WI38 (cell line): ENCODE measurements around the gene ALMS1.
"Not testable (repeated sequence)": the region's sequence is repeated elsewhere in the genome, so short reads cannot be mapped to it uniquely, and the experiment has no call there.

Experiments used
- H3K4me3 ChIP-seq: 2 replicates; pipeline ENCODE4 v1.5.1; 2011; ENCODE audit warnings: low read depth, mild to moderate bottlenecking, control low read depth, low read length
- TF ChIP-seq, protein P1 (sequence below): IDR thresholded peaks from 2 replicates; pipeline ENCODE4 v1.5.1; 2012; ENCODE audit warnings: low read depth, mild to moderate bottlenecking, control low read depth, low read length

ALMS1 gene

GRCh38 chr2:73457982-73458381 lies 72.3 kb downstream of the ALMS1 start:
- TF ChIP-seq, protein P1, sequence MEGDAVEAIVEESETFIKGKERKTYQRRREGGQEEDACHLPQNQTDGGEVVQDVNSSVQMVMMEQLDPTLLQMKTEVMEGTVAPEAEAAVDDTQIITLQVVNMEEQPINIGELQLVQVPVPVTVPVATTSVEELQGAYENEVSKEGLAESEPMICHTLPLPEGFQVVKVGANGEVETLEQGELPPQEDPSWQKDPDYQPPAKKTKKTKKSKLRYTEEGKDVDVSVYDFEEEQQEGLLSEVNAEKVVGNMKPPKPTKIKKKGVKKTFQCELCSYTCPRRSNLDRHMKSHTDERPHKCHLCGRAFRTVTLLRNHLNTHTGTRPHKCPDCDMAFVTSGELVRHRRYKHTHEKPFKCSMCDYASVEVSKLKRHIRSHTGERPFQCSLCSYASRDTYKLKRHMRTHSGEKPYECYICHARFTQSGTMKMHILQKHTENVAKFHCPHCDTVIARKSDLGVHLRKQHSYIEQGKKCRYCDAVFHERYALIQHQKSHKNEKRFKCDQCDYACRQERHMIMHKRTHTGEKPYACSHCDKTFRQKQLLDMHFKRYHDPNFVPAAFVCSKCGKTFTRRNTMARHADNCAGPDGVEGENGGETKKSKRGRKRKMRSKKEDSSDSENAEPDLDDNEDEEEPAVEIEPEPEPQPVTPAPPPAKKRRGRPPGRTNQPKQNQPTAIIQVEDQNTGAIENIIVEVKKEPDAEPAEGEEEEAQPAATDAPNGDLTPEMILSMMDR = no peak

DNA sequence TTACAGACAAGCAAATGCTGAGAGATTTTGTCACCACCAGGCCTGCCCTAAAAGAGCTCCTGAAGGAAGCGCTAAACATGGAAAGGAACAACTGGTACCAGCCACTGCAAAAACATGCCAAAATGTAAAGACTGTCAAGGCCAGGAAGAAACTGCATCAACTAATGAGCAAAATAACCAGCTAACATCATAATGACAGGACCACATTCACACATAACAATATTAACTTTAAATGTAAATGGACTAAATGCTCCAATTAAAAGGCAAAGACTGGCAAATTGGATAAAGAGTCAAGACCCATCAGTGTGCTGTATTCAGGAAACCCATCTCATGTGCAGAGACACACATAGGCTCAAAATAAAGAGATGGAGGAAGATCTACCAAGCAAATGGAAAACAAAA lies 76.8 kb downstream of the ALMS1 start:
- not testable (repeated sequence) for H3K4me3 ChIP-seq

More at GRCh38 chr2:73457982-73458381, 72.3 kb downstream of the ALMS1 start:
- H3K4me3 ChIP-seq = no peak overlapping the region

DNA sequence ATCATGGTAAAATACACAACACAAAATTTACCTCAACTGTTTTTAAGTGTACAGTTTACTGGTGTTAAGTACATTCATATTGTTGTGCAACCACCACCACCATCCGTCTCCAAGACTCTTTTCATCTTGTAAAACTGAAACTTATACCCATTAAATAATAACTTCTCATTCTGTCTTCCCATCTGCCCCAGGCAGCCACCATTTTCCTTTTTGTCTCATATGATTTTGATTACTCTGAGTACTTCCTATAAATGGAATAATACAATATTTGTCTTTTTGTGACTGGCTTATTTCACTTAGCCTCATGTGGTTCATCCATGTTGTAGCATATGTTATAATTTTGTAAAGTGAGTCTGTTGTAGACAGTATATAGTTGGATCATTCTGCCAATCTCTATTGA lies 82.7 kb downstream of the ALMS1 start:
- H3K4me3 ChIP-seq = no peak overlapping the region
- TF ChIP-seq, protein P1 = no peak

GRCh38 chr2:73483874-73484273 lies 98.2 kb downstream of the ALMS1 start:
- not testable (repeated sequence) for H3K4me3 ChIP-seq

DNA sequence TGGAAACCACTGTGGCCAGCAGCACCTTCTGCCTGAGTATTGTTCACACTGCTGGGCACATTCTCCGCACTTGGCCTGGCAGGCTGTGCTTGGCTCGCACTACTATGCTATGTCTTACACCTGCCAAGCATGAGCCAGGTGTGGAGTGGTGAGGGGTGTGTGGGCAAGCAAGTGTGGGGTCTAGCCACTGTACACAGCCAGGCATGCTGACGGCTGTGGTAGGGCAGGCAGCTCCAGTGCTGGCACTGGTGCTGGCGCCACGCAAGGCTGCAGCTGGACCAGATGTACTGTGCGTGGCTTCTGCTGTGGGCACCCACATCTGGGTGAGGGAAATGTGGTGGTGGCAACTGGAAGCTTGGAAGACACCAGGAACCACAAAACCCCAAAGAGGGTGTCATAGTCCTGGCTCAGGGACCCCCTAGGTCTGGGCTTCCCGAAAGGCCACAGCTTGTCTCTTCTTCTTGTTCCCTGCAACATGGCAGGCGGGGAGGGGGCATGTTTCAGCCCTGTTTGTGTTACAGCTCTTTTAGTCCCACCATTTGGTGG lies 101.5 kb downstream of the ALMS1 start:
- H3K4me3 ChIP-seq = no peak overlapping the region
- TF ChIP-seq, protein P1 = no peak

- TF ChIP-seq, protein P1 = no peak
- no peak overlapping the region for H3K4me3 ChIP-seq
These were observed 102.4 kb downstream of the ALMS1 start for GRCh38 chr2:73488079-73488478.

GRCh38 chr2:73489053-73489452 lies 103.4 kb downstream of the ALMS1 start:
- H3K4me3 ChIP-seq = no peak overlapping the region
- TF ChIP-seq, protein P1 = no peak

- TF ChIP-seq, protein P1 = no peak
- H3K4me3 ChIP-seq = no peak overlapping the region
These were observed 108.4 kb downstream of the ALMS1 start for GRCh38 chr2:73494031-73494430.
